Sigmoid colon (tissue), 7 donors: ENCODE results near the gene SERPINA9. TPM values are rescaled to one million over a fixed set of nuclear protein-coding genes. Genes with fewer than 3 reads are reported as not detected.

Experiments
- DNase-seq: peaks from one replicate; pipeline ENCODE4 v3.0.0-alpha.2; 2019
- H3K27ac ChIP-seq, 4 donors: fragments of 200-600 bp; sonication (generic); one replicate each; pipeline ENCODE4 v1.5.1; 2016 to 2019; ENCODE audit warnings: mild to moderate bottlenecking in 1 of 4
- H3K27me3 ChIP-seq, 3 donors: fragments of 200-600 bp; sonication (generic); one replicate each; pipeline ENCODE4 v1.5.1; 2019; ENCODE audit warnings: mild to moderate bottlenecking in 1 of 3
- H3K36me3 ChIP-seq, 4 donors: fragments of 200-600 bp; sonication (generic); one replicate each; pipeline ENCODE4 v1.5.1; 2016 to 2019
- H3K4me1 ChIP-seq, 4 donors: fragments of 200-600 bp; sonication (generic); one replicate each; pipeline ENCODE4 v1.5.1; 2017 to 2019
- H3K4me3 ChIP-seq, 4 donors: fragments of 200-600 bp; sonication (generic); one replicate each; pipeline ENCODE4 v1.5.1; 2017 to 2019; ENCODE audit warnings: mild to moderate bottlenecking in 2 of 4, moderate library complexity in 1 of 4
- H3K9me3 ChIP-seq, 4 donors: fragments of 200-600 bp in 3 of 4; sonication (generic) in 3 of 4; one replicate each; pipeline versions ENCODE4 v1.5.1 to v1.6.1; 2013 to 2019
- EP300 ChIP-seq, 4 donors: sonication (generic); formaldehyde crosslinking; IDR thresholded peaks; one replicate each; pipeline ENCODE4 v1.6.1; 2017; ENCODE audit warnings: antibody characterized with exemption in 4 of 4
- POLR2A ChIP-seq, 2 donors: fragments of 450-650 bp; IDR thresholded peaks; one replicate each; pipeline ENCODE4 v1.6.1; 2016; ENCODE audit warnings: antibody characterized with exemption in 2 of 2, mild to moderate bottlenecking in 2 of 2, moderate library complexity in 2 of 2
- POLR2AphosphoS5 ChIP-seq, 4 donors: sonication (generic); formaldehyde crosslinking; IDR thresholded peaks; one replicate each; pipeline ENCODE4 v1.6.1; 2017; ENCODE audit warnings: antibody characterized with exemption in 4 of 4
- WGBS, 2 donors: extraction: QIAGEN DNeasy Blood & Tissue Kit; methylation state at CpG; one replicate each; pipeline ENCODE4 v1.1.7; 2013; 5-methylcytosine and 5-hydroxymethylcytosine counted together
- intact Hi-C: fragments of 100-400 bp; cut with DNase I; formaldehyde crosslinking; loops from one replicate; pipeline ENCODE4 v1.15.1; 2023
- polyA plus RNA-seq, 3 donors: library from polyadenylated mRNA; stranded (reverse); fragments of 200-250 nt; gene quantifications; one replicate each; pipeline ENCODE4 v1.2.3, GENCODE V29; 2013
- total RNA-seq, 4 donors: library from RNA; depleted of rRNA; stranded (reverse); fragments of >200 nt; gene quantifications; one replicate each; pipeline ENCODE4 v1.1.0, GENCODE V29; 2016
- TF ChIP-seq, protein P1 (sequence below), 4 experiments: fragments of 450-650 bp in 3 of 4; fragments of 200-600 bp in 1 of 4; IDR thresholded peaks; one replicate each; pipeline ENCODE4 v1.5.1; 2016 to 2019; ENCODE audit warnings: antibody characterized with exemption in 4 of 4, mild to moderate bottlenecking in 3 of 4, moderate library complexity in 2 of 4
- donor health status: healthy with polysubstance abuse.
- donor health status: Bipolar disorder and iron deficiency.
- donor health status: healthy.

SERPINA9 gene
- total and polyA plus RNA-seq, 7 donors = 0.80 TPM; not detected in 6

- no peaks in the 10 kb centered on the region for H3K4me1 ChIP-seq
- no peaks in the 10 kb centered on the region for H3K36me3 ChIP-seq
- no peak for TF ChIP-seq POLR2A (IDR thresholded peaks at IDR 0.05)
- TF ChIP-seq, protein P1, sequence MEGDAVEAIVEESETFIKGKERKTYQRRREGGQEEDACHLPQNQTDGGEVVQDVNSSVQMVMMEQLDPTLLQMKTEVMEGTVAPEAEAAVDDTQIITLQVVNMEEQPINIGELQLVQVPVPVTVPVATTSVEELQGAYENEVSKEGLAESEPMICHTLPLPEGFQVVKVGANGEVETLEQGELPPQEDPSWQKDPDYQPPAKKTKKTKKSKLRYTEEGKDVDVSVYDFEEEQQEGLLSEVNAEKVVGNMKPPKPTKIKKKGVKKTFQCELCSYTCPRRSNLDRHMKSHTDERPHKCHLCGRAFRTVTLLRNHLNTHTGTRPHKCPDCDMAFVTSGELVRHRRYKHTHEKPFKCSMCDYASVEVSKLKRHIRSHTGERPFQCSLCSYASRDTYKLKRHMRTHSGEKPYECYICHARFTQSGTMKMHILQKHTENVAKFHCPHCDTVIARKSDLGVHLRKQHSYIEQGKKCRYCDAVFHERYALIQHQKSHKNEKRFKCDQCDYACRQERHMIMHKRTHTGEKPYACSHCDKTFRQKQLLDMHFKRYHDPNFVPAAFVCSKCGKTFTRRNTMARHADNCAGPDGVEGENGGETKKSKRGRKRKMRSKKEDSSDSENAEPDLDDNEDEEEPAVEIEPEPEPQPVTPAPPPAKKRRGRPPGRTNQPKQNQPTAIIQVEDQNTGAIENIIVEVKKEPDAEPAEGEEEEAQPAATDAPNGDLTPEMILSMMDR (IDR thresholded peaks at IDR 0.05) = no peak
- TF ChIP-seq EP300 (IDR thresholded peaks at IDR 0.05) = no peak
- TF ChIP-seq POLR2AphosphoS5 (IDR thresholded peaks at IDR 0.05) = no peak
- H3K4me3 ChIP-seq = no peak overlapping the region
- WGBS, 2 donors = 0 to 29% methylated on average over 1 of the region's 1 CpG
- H3K9me3 ChIP-seq = peaks cover 0 to 4% (median 0%) of the 10 kb centered on the region in 4 donors
- H3K27ac ChIP-seq = no peak overlapping the region
- H3K27me3 ChIP-seq = peaks cover 0 to 4% (median 0%) of the 10 kb centered on the region in 3 donors
- intact Hi-C loops = no loop called here
- DNase-seq = no peak
These were observed 20.1 kb downstream of the SERPINA9 start for GRCh38 chr14:94455928-94456327.

DNA sequence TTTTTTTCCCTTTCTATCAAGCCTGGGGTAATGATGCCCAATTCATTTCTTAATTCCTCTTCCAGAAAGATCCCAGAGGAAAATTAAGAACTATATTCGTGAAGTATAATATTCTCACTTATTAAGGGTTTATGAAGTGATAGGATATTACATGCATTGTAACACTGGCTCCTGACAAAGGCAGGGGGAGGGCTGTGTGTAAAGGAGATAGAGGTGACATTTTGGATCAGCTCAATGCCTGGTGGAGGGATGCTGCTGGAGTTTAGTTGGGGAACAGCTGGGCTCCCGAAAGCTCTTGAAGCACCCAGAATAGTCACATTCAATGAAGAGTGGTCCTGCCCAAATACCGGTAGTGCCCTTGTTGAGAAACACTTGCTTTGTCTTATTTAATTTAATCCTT is 24.2 kb downstream of the SERPINA9 start:
- no peak overlapping the region for H3K27ac ChIP-seq
- no peak overlapping the region for H3K4me3 ChIP-seq
- DNase-seq = no peak
- 45 to 71% methylated on average over 3 of the region's 3 CpGs for WGBS, 2 donors
- no peaks in the 10 kb centered on the region for H3K4me1 ChIP-seq
- H3K9me3 ChIP-seq = peaks cover 0 to 4% (median 0%) of the 10 kb centered on the region in 4 donors
- H3K27me3 ChIP-seq = peaks cover 0 to 9% (median 0%) of the 10 kb centered on the region in 3 donors
- TF ChIP-seq EP300 (IDR thresholded peaks at IDR 0.05) (no peak), POLR2AphosphoS5 (IDR thresholded peaks at IDR 0.05) (no peak)
- TF ChIP-seq, protein P1 (IDR thresholded peaks at IDR 0.05) = no peak
- no peaks in the 10 kb centered on the region for H3K36me3 ChIP-seq
- intact Hi-C loops = no loop called here

DNA sequence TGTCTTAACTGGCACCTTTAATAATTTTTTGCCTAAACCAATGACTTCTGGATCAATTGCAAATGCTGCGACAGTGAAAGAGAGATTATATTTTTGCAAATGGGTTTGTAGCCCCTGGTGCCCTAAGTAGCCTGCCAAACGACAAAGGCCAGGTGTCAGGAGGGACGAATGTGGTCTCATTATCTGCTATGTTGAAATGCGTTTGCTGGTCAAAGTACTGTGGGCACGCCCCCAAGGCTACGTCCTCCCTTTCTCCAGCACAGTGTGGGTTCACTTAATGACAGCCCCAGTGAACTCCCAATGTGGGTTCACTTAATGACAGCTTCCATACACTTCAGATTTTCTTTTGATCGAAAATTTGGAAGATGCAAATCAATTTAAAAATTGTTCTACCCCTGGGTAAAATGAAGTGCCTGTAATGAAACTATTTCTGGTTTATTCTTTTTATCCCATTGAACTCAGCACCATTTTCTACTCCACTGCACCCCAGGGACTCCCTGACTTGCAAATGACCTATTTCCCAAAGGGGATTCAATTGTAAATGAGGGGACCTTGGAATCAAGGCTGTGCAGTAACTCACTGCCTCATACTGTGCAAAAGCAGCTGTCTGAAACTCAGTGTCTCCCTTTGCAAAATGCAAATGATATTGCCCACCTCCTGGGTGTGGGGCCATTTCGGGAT is 24.8 kb downstream of the SERPINA9 start:
- 21 to 23% methylated on average over 8 of the region's 8 CpGs for WGBS, 2 donors
- TF ChIP-seq EP300 (IDR thresholded peaks at IDR 0.05) = no peak
- TF ChIP-seq POLR2AphosphoS5 (IDR thresholded peaks at IDR 0.05) = no peak
- TF ChIP-seq POLR2A (IDR thresholded peaks at IDR 0.05) = no peak
- TF ChIP-seq, protein P1 (IDR thresholded peaks at IDR 0.05) = no peak
- H3K4me3 ChIP-seq = no peak overlapping the region

GRCh38 chr14:94450722-94451090 is 25.3 kb downstream of the SERPINA9 start:
- DNase-seq = no peak
- Histone ChIP-seq H3K9me3 (peaks cover 0 to 4% (median 0%) of the 10 kb centered on the region in 4 donors), H3K36me3 (no peaks in the 10 kb centered on the region), H3K4me3 (no peak overlapping the region), H3K4me1 (no peaks in the 10 kb centered on the region), H3K27ac (no peak overlapping the region), H3K27me3 (peaks cover 0 to 9% (median 0%) of the 10 kb centered on the region in 3 donors)
- intact Hi-C loops = no loop called here
- 71 to 72% methylated on average over 3 of the region's 3 CpGs for WGBS, 2 donors
- no peak for TF ChIP-seq POLR2AphosphoS5 (IDR thresholded peaks at IDR 0.05)

More for the DNA sequence above, 24.8 kb downstream of the SERPINA9 start:
- peaks cover 0 to 9% (median 0%) of the 10 kb centered on the region in 3 donors for H3K27me3 ChIP-seq
- DNase-seq = no peak
- no peaks in the 10 kb centered on the region for H3K4me1 ChIP-seq
- peaks cover 0 to 4% (median 0%) of the 10 kb centered on the region in 4 donors for H3K9me3 ChIP-seq
- intact Hi-C loops = no loop called here
- no peak overlapping the region for H3K27ac ChIP-seq
- H3K36me3 ChIP-seq = no peaks in the 10 kb centered on the region

DNA sequence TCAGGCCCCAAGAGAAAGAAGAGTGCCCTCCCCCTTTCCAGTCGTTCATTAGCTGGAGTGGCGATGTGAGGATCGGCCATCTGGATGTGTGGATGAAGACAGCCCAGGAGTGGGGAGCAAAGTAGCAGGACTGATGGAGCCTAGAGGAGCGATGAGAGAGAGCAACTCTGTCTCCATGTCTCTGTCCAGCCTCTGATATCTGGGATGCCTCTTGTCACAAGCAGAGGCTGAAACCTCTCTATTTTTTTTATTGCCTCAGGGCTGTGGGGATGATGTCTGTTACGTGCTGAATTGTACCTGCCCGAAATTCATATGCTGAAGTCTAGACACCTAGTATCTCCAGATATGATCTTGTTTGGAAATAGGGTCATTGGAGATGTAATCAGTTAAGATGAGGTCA is 26.1 kb downstream of the SERPINA9 start:
- WGBS, 2 donors = 81 to 84% methylated on average over 6 of the region's 6 CpGs
- Histone ChIP-seq H3K4me3 (no peak overlapping the region), H3K4me1 (no peaks in the 10 kb centered on the region), H3K9me3 (peaks cover 0 to 1% (median 0%) of the 10 kb centered on the region in 4 donors), H3K36me3 (no peaks in the 10 kb centered on the region), H3K27me3 (peaks cover 0 to 9% (median 0%) of the 10 kb centered on the region in 3 donors), H3K27ac (no peak overlapping the region)
- no peak for DNase-seq
- intact Hi-C loops = no loop called here
- no peak for TF ChIP-seq POLR2A (IDR thresholded peaks at IDR 0.05)
